DOHH2 (cell line): ENCODE results near the gene ROBO1.

ENCODE experiments used
- H3F3A ChIP-seq: fragments of 200-600 bp; sonication (generic), shearing (Covaris generic); 2 replicates; pipeline ENCODE4 v1.6.0; 2016; ENCODE audit warnings: antibody characterized with exemption, mild to moderate bottlenecking; ENCODE audit not compliant: control insufficient read depth, insufficient read depth
- H3K27ac ChIP-seq: fragments of 200-600 bp; sonication (generic); 2 replicates; pipeline ENCODE4 v1.5.1; 2014; ENCODE audit warnings: low read depth, mild to moderate bottlenecking, low read length, moderate library complexity
- H3K27me3 ChIP-seq: fragments of 200-600 bp; sonication (generic); 2 replicates; pipeline ENCODE4 v1.6.1; 2014; ENCODE audit warnings: mild to moderate bottlenecking, low read length, mixed read lengths; ENCODE audit not compliant: control insufficient read depth
- H3K36me3 ChIP-seq: fragments of 200-600 bp; sonication (generic); 2 replicates; pipeline ENCODE4 v1.6.1; 2014; ENCODE audit warnings: mild to moderate bottlenecking, low read length, moderate library complexity, mixed read lengths; ENCODE audit not compliant: control insufficient read depth
- H3K4me1 ChIP-seq: fragments of 200-600 bp; sonication (generic); 2 replicates; pipeline ENCODE4 v1.6.1; 2014; ENCODE audit warnings: mild to moderate bottlenecking, low read length, mixed read lengths; ENCODE audit not compliant: control insufficient read depth
- H3K4me2 ChIP-seq: fragments of 200-600 bp; sonication (generic); 2 replicates; pipeline ENCODE4 v1.6.0; 2014; ENCODE audit warnings: mild to moderate bottlenecking, low read length, moderate library complexity
- H3K4me3 ChIP-seq: fragments of 200-600 bp; sonication (generic); 2 replicates; pipeline ENCODE4 v1.5.1; 2014; ENCODE audit warnings: mild to moderate bottlenecking, low read length, mixed read lengths
- H3K79me2 ChIP-seq: fragments of 200-600 bp; sonication (generic); 2 replicates; pipeline ENCODE4 v1.6.1; 2014; ENCODE audit warnings: mild to moderate bottlenecking, low read length, mixed read lengths; ENCODE audit not compliant: control insufficient read depth
- H3K9me2 ChIP-seq: fragments of 200-600 bp; sonication (generic); replicated peaks from 2 replicates; pipeline ENCODE4 v1.6.1; 2014; ENCODE audit warnings: mild to moderate bottlenecking, low read length, mixed read lengths; ENCODE audit not compliant: control insufficient read depth
- H3K9me3 ChIP-seq: fragments of 200-600 bp; sonication (generic); 2 replicates; pipeline ENCODE4 v1.6.1; 2014; ENCODE audit warnings: antibody characterized with exemption, low read length, mixed read lengths; ENCODE audit not compliant: control insufficient read depth, insufficient read depth
- H4K20me1 ChIP-seq: fragments of 200-600 bp; sonication (generic); 2 replicates; pipeline ENCODE4 v1.6.0; 2014; ENCODE audit warnings: low read depth, mild to moderate bottlenecking, antibody characterized with exemption, low read length, moderate library complexity; ENCODE audit not compliant: control insufficient read depth, insufficient read depth
- CTCF ChIP-seq: fragments of 200-600 bp; sonication (generic); IDR thresholded peaks from one replicate; pipeline ENCODE4 v1.5.1; 2014; ENCODE audit warnings: antibody characterized with exemption, mild to moderate bottlenecking, low read depth, low read length; ENCODE audit not compliant: poor library complexity, severe bottlenecking
- EZH2phosphoT487 ChIP-seq: fragments of 200-600 bp; sonication (generic); IDR thresholded peaks from 2 replicates; pipeline ENCODE4 v1.6.1; 2017; ENCODE audit warnings: borderline replicate concordance, mild to moderate bottlenecking, antibody characterized with exemption, low read length, moderate library complexity, mixed read lengths

ROBO1 gene

GRCh38 chr3:79278681-79279080 lies 489.1 kb downstream of the ROBO1 start:
- Histone ChIP-seq H3K79me2 (no peaks in the 10 kb centered on the region), H4K20me1 (no peaks in the 10 kb centered on the region), H3K27ac (no peak overlapping the region), H3K36me3 (no peaks in the 10 kb centered on the region), H3K27me3 (no peaks in the 10 kb centered on the region), H3F3A (no peaks in the 10 kb centered on the region), H3K9me3 (no peaks in the 10 kb centered on the region; the same call in 1 of the 2 replicates), H3K4me2 (no peak overlapping the region), H3K4me3 (no peak overlapping the region), H3K9me2 (no peaks in the 10 kb centered on the region), H3K4me1 (no peaks in the 10 kb centered on the region)
- TF ChIP-seq EZH2phosphoT487 (no peak), CTCF (no peak)

GRCh38 chr3:79268422-79268821 lies 499.4 kb downstream of the ROBO1 start:
- H3K36me3 ChIP-seq: no peaks in the 10 kb centered on the region
- H4K20me1 ChIP-seq: no peaks in the 10 kb centered on the region
- TF ChIP-seq EZH2phosphoT487 (no peak), CTCF (no peak)
- no peak overlapping the region for H3K4me3 ChIP-seq
- no peak overlapping the region for H3K4me2 ChIP-seq
- H3K27me3 ChIP-seq: no peaks in the 10 kb centered on the region
- H3F3A ChIP-seq: no peaks in the 10 kb centered on the region
- H3K9me2 ChIP-seq: no peaks in the 10 kb centered on the region
- H3K9me3 ChIP-seq: no peaks in the 10 kb centered on the region
- H3K79me2 ChIP-seq: no peaks in the 10 kb centered on the region
- H3K4me1 ChIP-seq: no peaks in the 10 kb centered on the region
- H3K27ac ChIP-seq: no peak overlapping the region

- H3K36me3 ChIP-seq: no peaks in the 10 kb centered on the region
- no peaks in the 10 kb centered on the region for H3K9me2 ChIP-seq
- H4K20me1 ChIP-seq: no peaks in the 10 kb centered on the region
- H3F3A ChIP-seq: no peaks in the 10 kb centered on the region
- no peak overlapping the region for H3K4me2 ChIP-seq
- H3K9me3 ChIP-seq: no peaks in the 10 kb centered on the region
- no peaks in the 10 kb centered on the region for H3K4me1 ChIP-seq
- no peak overlapping the region for H3K27ac ChIP-seq
- H3K79me2 ChIP-seq: no peaks in the 10 kb centered on the region
- TF ChIP-seq CTCF (no peak), EZH2phosphoT487 (no peak)
- no peak overlapping the region for H3K4me3 ChIP-seq
- H3K27me3 ChIP-seq: no peaks in the 10 kb centered on the region
Observed at GRCh38 chr3:79264892-79265291, 502.9 kb downstream of the ROBO1 start.

GRCh38 chr3:79263423-79263822 lies 504.4 kb downstream of the ROBO1 start:
- TF ChIP-seq CTCF: no peak
- TF ChIP-seq EZH2phosphoT487: no peak
- no peaks in the 10 kb centered on the region for H3K27me3 ChIP-seq
- H3K4me1 ChIP-seq: no peaks in the 10 kb centered on the region
- no peak overlapping the region for H3K4me3 ChIP-seq
- H3K27ac ChIP-seq: no peak overlapping the region
- H3K9me3 ChIP-seq: no peaks in the 10 kb centered on the region
- no peaks in the 10 kb centered on the region for H3F3A ChIP-seq
- H3K9me2 ChIP-seq: no peaks in the 10 kb centered on the region
- H3K79me2 ChIP-seq: no peaks in the 10 kb centered on the region
- no peak overlapping the region for H3K4me2 ChIP-seq
- no peaks in the 10 kb centered on the region for H3K36me3 ChIP-seq
- no peaks in the 10 kb centered on the region for H4K20me1 ChIP-seq
